Heart right ventricle (tissue), 16 donors: ENCODE results near the gene ASB11. TPM values are rescaled to one million over a fixed set of nuclear protein-coding genes. Genes with fewer than 3 reads are reported as not detected.
"Not testable (repeated sequence)": the region's sequence is repeated elsewhere in the genome, so short reads cannot be mapped to it uniquely, and the experiment has no call there.

Source experiments
- ATAC-seq, 8 donors: fragments of 200-7000 bp; cut with Tn5 transposase; one replicate each; pipeline ENCODE4 v1.9.1; 2020; ENCODE audit warnings: mild to moderate bottlenecking in 8 of 8, moderate library complexity in 8 of 8, moderate number of reproducible peaks in 1 of 8
- DNase-seq, 2 donors: peaks; one replicate each; pipeline ENCODE4 v3.0.0-alpha.2; 2020
- H3K27ac ChIP-seq, 10 donors: fragments of 200-600 bp; sonication (generic) in 2 of 10; one replicate each; pipeline versions ENCODE4 v1.5.0 to v1.8.0; 2020 to 2022; ENCODE audit warnings: mild to moderate bottlenecking in 3 of 10
- H3K27me3 ChIP-seq, 7 donors: fragments of 200-600 bp; one replicate each; pipeline ENCODE4 v1.8.0; 2021 to 2022; ENCODE audit warnings: mild to moderate bottlenecking in 2 of 7
- H3K36me3 ChIP-seq, 9 donors: fragments of 200-600 bp; sonication (generic) in 1 of 9; one replicate each; pipeline versions ENCODE4 v1.5.0 to v1.8.0; 2020 to 2022; ENCODE audit warnings: mild to moderate bottlenecking in 2 of 9
- H3K4me1 ChIP-seq, 9 donors: fragments of 200-600 bp; sonication (generic) in 1 of 9; one replicate each; pipeline versions ENCODE4 v1.5.0 to v1.8.0; 2020 to 2022; ENCODE audit warnings: mild to moderate bottlenecking in 4 of 9
- H3K4me3 ChIP-seq, 10 donors: fragments of 200-600 bp; sonication (generic) in 2 of 10; one replicate each; pipeline versions ENCODE4 v1.5.0 to v1.8.0; 2020 to 2022; ENCODE audit warnings: mild to moderate bottlenecking in 7 of 10, moderate library complexity in 2 of 10
- H3K9me3 ChIP-seq, 11 donors: fragments of 200-600 bp in 10 of 11; sonication (generic) in 2 of 11; one replicate each; pipeline versions ENCODE4 v1.5.0 to v1.8.0; 2013 to 2022; ENCODE audit warnings: mild to moderate bottlenecking in 2 of 11, control low read depth in 1 of 11, moderate library complexity in 1 of 11
- CTCF ChIP-seq, 9 donors: fragments of 200-600 bp; sonication (generic) in 2 of 9; IDR thresholded peaks; one replicate each; pipeline versions ENCODE4 v1.5.0 to v1.8.0; 2021 to 2022; ENCODE audit warnings: antibody characterized with exemption in 9 of 9, mild to moderate bottlenecking in 5 of 9, moderate library complexity in 1 of 9
- WGBS, 2 donors: extraction: QIAGEN DNeasy Blood & Tissue Kit; methylation state at CpG; one replicate each; pipeline ENCODE4 v1.1.7; 2013; ENCODE audit warnings: inconsistent platforms in 1 of 2; 5-methylcytosine and 5-hydroxymethylcytosine counted together
- intact Hi-C, 10 donors: fragments of 100-400 bp; cut with DNase I; formaldehyde crosslinking; loops; one replicate each; pipeline versions ENCODE4 v1.11.1 to v1.14.2; 2022
- polyA plus RNA-seq, 2 donors: library from polyadenylated mRNA; stranded (reverse); fragments of 200-250 nt; gene quantifications; one replicate each; pipeline ENCODE4 v1.2.3, GENCODE V29; 2013
- total RNA-seq, 10 donors: library from RNA; stranded (reverse); fragmentation: NEBNext Ultra II Directional in 3 of 10; extraction: Animal tissue kit (Norgen Biotek cat#: 25700) in 3 of 10; gene quantifications; one replicate each; pipeline versions ENCODE4 v1.2.1 to v1.2.4, GENCODE V29; 2021 to 2023
- donor health status: Arrhythmogenic right ventricular cardiomyopathy.
- donor health status: ischemic (EF 13 %, LVEDD 7.1; RV severe dilation, severe dysfunction).
- donor health status: healthy with polysubstance abuse.
- donor health status: DM: no; HTN: yes; CAD: no.
- donor health status: DM: no; HTN: no; CAD: no.
- donor health status: ischemic (EF 25% LVEDD 6.9; RV normal size, moderate dysfunction).
- donor health status: ischemic (EF 25% LVEDD 5.7; RV mildly dilated, moderate dysfunction).
- donor health status: healthy.
- donor health status: DM: yes; HTN: yes; CAD: no.
- donor health status: Ischemic cardiomyopathy.
- donor health status: ischemic (EF 35%, LVEDD 5.7; RV mildly dilated, moderate dysfunction).
- donor health status: nonischemic (EF 11% LVEDD 7.7; RV severe dilation, severe dysfunction).
- donor health status: DM: yes; HTN: yes; CAD: no.
- donor health status: PGD.
- donor health status: ischemic (EF 29% LVEDD 5.4; RV normal size, mild dysfunction).
- donor health status: nonischemic (EF 23%, LVEDD 6.1; RV moderate dilation, normal function).

ASB11 gene
- total and polyA plus RNA-seq, 12 donors = 4.3 to 149 (median 101) TPM

DNA sequence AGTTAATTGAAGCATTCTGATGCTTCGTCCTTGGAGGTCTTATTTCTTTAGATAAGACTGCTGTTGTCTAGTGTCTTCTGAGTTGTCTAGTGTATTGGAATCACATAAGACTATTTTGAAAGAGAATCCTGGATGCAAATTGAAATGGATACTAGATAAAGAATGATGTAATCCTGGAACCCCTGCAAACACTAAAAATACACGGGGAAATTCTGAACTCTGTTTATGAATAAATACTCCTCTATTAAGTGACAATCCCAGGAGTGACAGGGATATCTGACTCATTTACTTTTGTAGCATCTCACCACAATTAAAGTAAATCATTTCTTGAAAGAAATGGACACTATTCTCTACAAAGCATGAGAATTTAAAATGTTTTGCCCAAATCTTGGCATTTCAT is 968 bp downstream of the ASB11 start:
- peak in 2 of 8 donors; percentile 27 to 28 for ATAC-seq
- WGBS, 2 donors = 19 to 32% methylated on average over 2 of the region's 2 CpGs
- H3K4me3 ChIP-seq = peak overlapping the region; percentile 25 to 54 (median 38)

DNA sequence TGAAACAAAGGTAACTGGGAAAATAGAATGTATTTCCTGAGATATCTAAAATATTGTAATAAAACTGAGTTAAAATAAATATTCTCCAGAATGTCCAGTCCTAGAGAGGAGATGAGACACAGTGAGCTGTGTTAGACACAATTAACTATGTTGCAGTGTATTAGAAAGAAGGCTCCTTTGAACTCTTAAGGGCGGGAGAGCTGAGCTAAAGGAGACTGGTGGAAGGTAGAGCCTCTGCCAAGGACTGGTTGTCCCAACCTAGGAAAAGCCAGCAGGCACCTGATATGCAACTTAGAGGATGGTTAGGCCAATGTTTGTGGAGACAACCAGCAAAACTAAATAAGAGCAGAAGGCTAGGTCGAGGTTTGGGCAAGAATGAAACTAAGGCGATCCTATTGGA is 4.3 kb downstream of the ASB11 start:
- peak overlapping the region in 5 of 10 donors; percentile 43 to 54 (median 47) for H3K4me3 ChIP-seq
- no peak for DNase-seq
- 47 to 67% methylated on average over 3 of the region's 3 CpGs for WGBS, 2 donors

More for the DNA sequence above, 968 bp downstream of the ASB11 start:
- H3K27me3 ChIP-seq = peaks cover 0 to 14% (median 0%) of the 10 kb centered on the region in 7 donors
- H3K36me3 ChIP-seq = no peaks in the 10 kb centered on the region
- peaks cover 0 to 13% (median 5%) of the 10 kb centered on the region in 9 donors for H3K4me1 ChIP-seq
- peak overlapping the region; percentile 34 to 86 (median 74) for H3K27ac ChIP-seq
- no peaks in the 10 kb centered on the region for H3K9me3 ChIP-seq
- DNase-seq = no peak
- no peak for TF ChIP-seq CTCF (IDR thresholded peaks at IDR 0.05)
- intact Hi-C loops = no loop called here

DNA sequence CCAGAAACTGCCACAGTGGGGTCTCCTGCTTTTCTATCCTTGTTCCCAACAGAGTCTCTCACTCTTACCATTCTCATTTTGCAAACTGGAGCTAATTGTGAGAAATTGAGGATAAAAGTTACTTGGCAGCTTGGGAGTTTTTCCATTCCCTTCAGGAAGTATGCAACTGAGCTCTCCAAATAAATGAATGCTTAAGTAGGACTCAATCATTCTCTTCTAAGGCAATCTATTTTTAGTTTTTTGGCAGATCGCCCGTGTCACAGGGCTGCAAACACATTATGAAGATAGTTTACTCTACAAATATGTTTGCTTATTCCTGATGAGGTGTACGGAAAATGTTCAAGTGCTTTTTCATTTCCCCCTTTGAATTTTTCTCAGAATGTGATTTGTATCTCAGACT is 5.3 kb downstream of the ASB11 start:
- TF ChIP-seq CTCF (IDR thresholded peaks at IDR 0.05) = no peak
- peaks cover 0 to 18% (median 0%) of the 10 kb centered on the region in 7 donors for H3K27me3 ChIP-seq
- DNase-seq (peak in 1 of 2 donors; percentile 84), ATAC-seq (peak; percentile 49 to 88 (median 79))
- intact Hi-C loops = no loop called here
- no peaks in the 10 kb centered on the region for H3K9me3 ChIP-seq
- H3K27ac ChIP-seq = peak overlapping the region; percentile 27 to 86 (median 76)
- peaks cover 0 to 29% (median 5%) of the 10 kb centered on the region in 9 donors for H3K4me1 ChIP-seq
- no peaks in the 10 kb centered on the region for H3K36me3 ChIP-seq
- H3K4me3 ChIP-seq = peak overlapping the region in 4 of 10 donors; percentile 2 to 54 (median 44)
- WGBS, 2 donors = 1 to 2% methylated on average over 3 of the region's 3 CpGs

More for the DNA sequence above, 4.3 kb downstream of the ASB11 start:
- Histone ChIP-seq H3K36me3 (no peaks in the 10 kb centered on the region), H3K4me1 (peaks cover 0 to 29% (median 5%) of the 10 kb centered on the region in 9 donors), H3K27me3 (peaks cover 0 to 22% (median 0%) of the 10 kb centered on the region in 7 donors), H3K9me3 (no peaks in the 10 kb centered on the region), H3K27ac (peak overlapping the region; percentile 34 to 86 (median 76))
- intact Hi-C loops = no loop called here
- no peak for TF ChIP-seq CTCF (IDR thresholded peaks at IDR 0.05)
- ATAC-seq = peak in 7 of 8 donors; percentile 43 to 84 (median 66)

GRCh38 chrX:15305899-15306298 is 9.5 kb downstream of the ASB11 start:
- H3K27ac ChIP-seq, ATAC-seq, H3K4me3 ChIP-seq, intact Hi-C loops, H3K9me3 ChIP-seq, H3K36me3 ChIP-seq, DNase-seq: not testable (repeated sequence)
- H3K27me3 ChIP-seq = peaks cover 0 to 21% (median 0%) of the 10 kb centered on the region in 7 donors
- WGBS, 2 donors = 42 to 64% methylated on average over 3 of the region's 3 CpGs
- H3K4me1 ChIP-seq = peaks cover 0 to 37% (median 5%) of the 10 kb centered on the region in 9 donors

- H3K4me1 ChIP-seq = peaks cover 0 to 51% (median 20%) of the 10 kb centered on the region in 9 donors
- 35 to 46% methylated on average over 4 of the region's 4 CpGs for WGBS, 2 donors
- H3K27me3 ChIP-seq = peaks cover 0 to 14% (median 0%) of the 10 kb centered on the region in 7 donors
- TF ChIP-seq CTCF (IDR thresholded peaks at IDR 0.05) = no peak
- DNase-seq (peak in 1 of 2 donors; percentile 23), ATAC-seq (peak; percentile 45 to 89 (median 67))
- no peak overlapping the region for H3K4me3 ChIP-seq
- H3K9me3 ChIP-seq = no peaks in the 10 kb centered on the region
- no peaks in the 10 kb centered on the region for H3K36me3 ChIP-seq
- peak overlapping the region in 1 of 10 donors; percentile 31 for H3K27ac ChIP-seq
- intact Hi-C loops = loop anchor here in 2 of 10 donors (5.0 kb wide), 2 partner anchors 40 to 165 kb away; no protein-coding TSS in a partner anchor
These were observed 13.5 kb downstream of the ASB11 start for GRCh38 chrX:15301924-15302323.
